Spleen (tissue), 7 donors: ENCODE measurements around the gene LRP1.

Experiments used
- CTCF ChIP-seq, 11 experiments: fragments of 200-600 bp in 7 of 11; fragments of 450-650 bp in 4 of 11; sonication (generic) in 4 of 11; IDR thresholded peaks in 8 of 11; conservative IDR thresholded peaks in 3 of 11; 1 replicate in 7 of 11; 2 replicates in 4 of 11; pipeline versions ENCODE4 v1.4.0 to v1.8.0; 2016 to 2021; ENCODE audit warnings: antibody characterized with exemption in 11 of 11, inconsistent platforms in 4 of 11, mild to moderate bottlenecking in 1 of 11
- POLR2A ChIP-seq, 3 donors: fragments of 450-650 bp; IDR thresholded peaks; one replicate each; pipeline ENCODE4 v1.5.1; 2017; ENCODE audit warnings: antibody characterized with exemption in 3 of 3, mild to moderate bottlenecking in 1 of 3
- POLR2AphosphoS5 ChIP-seq, 3 donors: sonication (generic); formaldehyde crosslinking; IDR thresholded peaks; one replicate each; pipeline ENCODE4 v1.5.1; 2017; ENCODE audit warnings: antibody characterized with exemption in 3 of 3
- donor health status: DM: no; HTN: no; CAD: no; lungs with moderate emphysema.
- donor health status: DM: no; HTN: no; CAD: no.
- donor health status: DM: no; HTN: no; CAD: no.

GRCh38 chr12:57158665-57159064, 30.4 kb downstream of the LRP1 start:
- TF ChIP-seq CTCF (IDR thresholded peaks at IDR 0.05 in 8 of 11, conservative IDR thresholded peaks at IDR 0.05 in 3 of 11) (no peak), POLR2A (IDR thresholded peaks at IDR 0.05) (no peak), POLR2AphosphoS5 (IDR thresholded peaks at IDR 0.05) (peak in 1 of 3 donors; percentile 6)
